Aorta (tissue), 5 donors: ENCODE data around the gene MRPL12. TPM values are rescaled to one million over a fixed set of nuclear protein-coding genes. Genes with fewer than 3 reads are reported as not detected.
A peak's percentile ranks its signal among the peaks of the same experiment; 100 is the strongest.
"Not testable (repeated sequence)": the region's sequence is repeated elsewhere in the genome, so short reads cannot be mapped to it uniquely, and the experiment has no call there.

Experiments
- ATAC-seq: fragments of 200-7000 bp; cut with Tn5 transposase; one replicate; pipeline ENCODE4 v1.9.1; 2022; ENCODE audit warnings: moderate library complexity; ENCODE audit not compliant: low FRiP score
- DNase-seq, 2 donors: peaks; one replicate each; pipeline ENCODE4 v3.0.0-alpha.2; 2020
- H3K27ac ChIP-seq, 2 donors: one replicate each; pipeline ENCODE4 v1.5.1; 2013; ENCODE audit warnings: low read length in 2 of 2, mild to moderate bottlenecking in 2 of 2, moderate library complexity in 2 of 2, control low read depth in 1 of 2, inconsistent platforms in 1 of 2, low read depth in 1 of 2
- H3K27me3 ChIP-seq, 2 donors: one replicate each; pipeline ENCODE4 v1.6.1; 2013; ENCODE audit warnings: control low read depth in 1 of 2, low read length in 1 of 2, mild to moderate bottlenecking in 1 of 2, moderate library complexity in 1 of 2; ENCODE audit not compliant: insufficient read depth in 2 of 2, control insufficient read depth in 1 of 2
- H3K36me3 ChIP-seq, 2 donors: one replicate each; pipeline ENCODE4 v1.6.1; 2013; ENCODE audit warnings: control low read depth in 1 of 2, low read length in 1 of 2, mild to moderate bottlenecking in 1 of 2; ENCODE audit not compliant: insufficient read depth in 2 of 2, control insufficient read depth in 1 of 2
- H3K4me1 ChIP-seq, 2 donors: one replicate each; pipeline ENCODE4 v1.6.1; 2013; ENCODE audit warnings: low read length in 2 of 2, control low read depth in 1 of 2, mild to moderate bottlenecking in 1 of 2, moderate library complexity in 1 of 2; ENCODE audit not compliant: insufficient read depth in 2 of 2, control insufficient read depth in 1 of 2
- H3K4me3 ChIP-seq, 2 donors: one replicate each; pipeline ENCODE4 v1.5.1; 2013; ENCODE audit warnings: low read length in 2 of 2, control low read depth in 1 of 2, mild to moderate bottlenecking in 1 of 2
- H3K9me3 ChIP-seq: one replicate; pipeline ENCODE4 v1.6.1; 2013; ENCODE audit warnings: mild to moderate bottlenecking, low read length; ENCODE audit not compliant: control insufficient read depth
- WGBS, 2 donors: extraction: QIAGEN DNeasy Blood & Tissue Kit; methylation state at CpG; one replicate each; pipeline ENCODE4 v1.1.7; 2013; 5-methylcytosine and 5-hydroxymethylcytosine counted together
- intact Hi-C, 2 donors: fragments of 100-400 bp; cut with DNase I; formaldehyde crosslinking; loops; one replicate each; pipeline versions ENCODE4 v1.14.2 to v1.15.0; 2022
- polyA plus RNA-seq, 2 donors: library from polyadenylated mRNA; stranded (reverse); fragments of 200-250 nt; gene quantifications; one replicate each; pipeline ENCODE4 v1.2.3, GENCODE V29; 2013
- total RNA-seq, 2 donors: library from RNA; stranded (reverse); fragmentation: NEBNext Ultra II Directional; extraction: Animal tissue kit (Norgen Biotek cat#: 25700); gene quantifications; one replicate each; pipeline ENCODE4 v1.2.1, GENCODE V29; 2021
- donor health status: healthy with polysubstance abuse.
- donor health status: Bipolar disorder and iron deficiency.
- donor health status: DM: no; HTN: no; CAD: no.
- donor health status: DM: no; HTN: no; CAD: no.
- donor health status: DM: yes; HTN: yes; CAD: no.

The MRPL12 gene
- total and polyA plus RNA-seq, 4 donors: 21.1 to 57.7 (median 33.6) TPM

- not testable (repeated sequence) for DNase-seq
- 39% methylated on average over 18 of the region's 18 CpGs for WGBS, 2 donors
Observed at GRCh38 chr17:81675515-81676221, 27.5 kb upstream of the MRPL12 start.

DNA sequence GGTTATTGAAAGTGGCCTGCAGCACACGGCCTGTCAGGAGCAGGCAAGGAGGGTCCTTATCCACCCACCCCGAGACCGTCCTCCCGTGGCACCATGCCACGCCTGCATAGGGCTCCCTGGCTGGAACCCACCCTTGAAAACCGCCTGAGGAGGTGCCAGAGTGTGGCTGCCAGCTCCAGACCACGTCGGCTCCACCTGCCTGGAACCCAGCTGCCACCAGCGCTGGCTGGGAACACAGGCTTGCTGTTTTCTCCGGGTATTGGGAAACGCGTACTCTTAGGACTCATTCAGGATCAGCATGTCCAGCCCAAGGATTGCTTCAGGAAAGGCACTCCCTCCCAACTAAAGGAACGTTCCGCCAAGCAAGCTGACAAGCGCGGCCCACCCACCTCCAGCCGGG, 26.3 kb upstream of the MRPL12 start:
- Histone ChIP-seq H3K4me3 (no peak overlapping the region), H3K36me3 (no peaks in the 10 kb centered on the region), H3K9me3 (no peaks in the 10 kb centered on the region), H3K27me3 (no peaks in the 10 kb centered on the region), H3K27ac (no peak overlapping the region), H3K4me1 (no peaks in the 10 kb centered on the region)
- intact Hi-C loops: no loop called here
- DNase-seq: no peak
- WGBS, 2 donors: 73 to 86% methylated on average over 17 of the region's 17 CpGs
- ATAC-seq: no peak

More at GRCh38 chr17:81675515-81676221, 27.5 kb upstream of the MRPL12 start:
- H3K36me3 ChIP-seq, H3K27ac ChIP-seq, H3K9me3 ChIP-seq, H3K27me3 ChIP-seq, H3K4me1 ChIP-seq, H3K4me3 ChIP-seq, ATAC-seq, intact Hi-C loops: not testable (repeated sequence)

- no peaks in the 10 kb centered on the region for H3K9me3 ChIP-seq
- no peaks in the 10 kb centered on the region for H3K36me3 ChIP-seq
- 84 to 85% methylated on average over 11 of the region's 11 CpGs for WGBS, 2 donors
- ATAC-seq: no peak
- intact Hi-C loops: no loop called here
- no peak for DNase-seq
- H3K27me3 ChIP-seq: no peaks in the 10 kb centered on the region
- H3K27ac ChIP-seq: no peak overlapping the region
- H3K4me3 ChIP-seq: no peak overlapping the region
- H3K4me1 ChIP-seq: no peaks in the 10 kb centered on the region
Observed at GRCh38 chr17:81680150-81680549, 23.0 kb upstream of the MRPL12 start.

DNA sequence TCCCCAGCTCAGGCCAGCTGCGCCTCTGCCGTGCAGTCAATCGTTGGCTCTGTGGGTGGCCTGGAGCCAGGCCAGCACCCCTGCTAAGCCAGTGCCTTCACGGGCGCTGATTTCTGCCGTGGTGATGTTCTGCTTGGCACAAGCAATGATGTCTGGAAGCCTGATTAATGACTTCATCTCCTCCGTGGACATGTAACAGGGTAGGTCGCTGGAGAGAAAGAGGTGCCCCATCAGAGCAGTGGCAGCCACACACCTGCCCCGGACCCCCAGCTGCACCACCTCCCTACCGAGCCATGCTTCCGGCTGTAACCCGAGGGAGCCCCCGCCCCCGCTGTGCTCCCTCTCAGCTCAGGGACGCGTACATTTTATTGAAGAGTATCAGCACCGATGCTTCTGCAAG, 21.5 kb upstream of the MRPL12 start:
- no peak overlapping the region for H3K27ac ChIP-seq
- intact Hi-C loops: no loop called here
- H3K4me3 ChIP-seq: no peak overlapping the region
- H3K9me3 ChIP-seq: no peaks in the 10 kb centered on the region
- no peaks in the 10 kb centered on the region for H3K36me3 ChIP-seq
- no peaks in the 10 kb centered on the region for H3K27me3 ChIP-seq
- DNase-seq (no peak), ATAC-seq (no peak)
- H3K4me1 ChIP-seq: no peaks in the 10 kb centered on the region
- WGBS, 2 donors: 64 to 71% methylated on average over 17 of the region's 17 CpGs

DNA sequence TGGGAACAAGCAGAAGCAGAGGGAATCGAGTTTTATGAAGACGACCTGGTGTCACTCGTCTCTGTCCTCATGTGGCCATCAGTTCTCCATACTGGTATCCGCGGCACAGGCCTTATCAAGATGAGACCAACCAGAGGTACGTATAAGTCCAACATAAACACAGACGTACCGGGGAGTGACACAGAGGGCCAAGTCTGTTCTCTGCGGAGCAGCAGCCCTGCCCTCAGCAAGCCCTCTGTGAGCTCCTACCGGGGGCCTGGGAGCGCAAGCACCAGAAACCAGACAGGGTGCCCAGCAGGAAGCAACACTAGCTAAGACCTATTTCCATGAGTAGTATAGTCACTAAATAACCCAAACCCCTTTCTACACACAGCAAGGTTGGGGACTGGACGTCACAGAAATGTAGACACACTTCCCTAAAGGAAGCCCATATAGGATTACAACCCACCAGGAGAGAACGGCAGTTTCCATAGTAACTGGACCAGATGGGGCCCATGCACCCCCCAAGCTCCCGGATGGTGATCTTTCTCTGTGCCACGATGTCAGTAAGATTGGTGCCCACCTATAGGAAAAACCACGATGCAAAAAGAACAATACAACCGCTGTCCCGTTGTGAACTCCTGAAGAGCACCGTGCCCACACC, 20.5 kb upstream of the MRPL12 start:
- intact Hi-C loops: no loop called here
- H3K4me3 ChIP-seq: peak overlapping the region; percentile 67 to 97

GRCh38 chr17:81683208-81683583, 20.0 kb upstream of the MRPL12 start:
- no peaks in the 10 kb centered on the region for H3K4me1 ChIP-seq
- no peaks in the 10 kb centered on the region for H3K36me3 ChIP-seq
- DNase-seq (no peak), ATAC-seq (no peak)
- intact Hi-C loops: no loop called here
- H3K27ac ChIP-seq: peak overlapping the region in 1 of 2 donors; percentile 8
- peak overlapping the region; percentile 67 to 97 for H3K4me3 ChIP-seq
- H3K27me3 ChIP-seq: no peaks in the 10 kb centered on the region
- WGBS, 2 donors: 0 to 1% methylated on average over 37 of the region's 37 CpGs
- H3K9me3 ChIP-seq: no peaks in the 10 kb centered on the region

More for the DNA sequence above, 20.5 kb upstream of the MRPL12 start:
- H3K4me1 ChIP-seq: no peaks in the 10 kb centered on the region
- DNase-seq (no peak), ATAC-seq (no peak)
- H3K27me3 ChIP-seq: no peaks in the 10 kb centered on the region
- H3K36me3 ChIP-seq: no peaks in the 10 kb centered on the region
- H3K9me3 ChIP-seq: no peaks in the 10 kb centered on the region
- 27 to 28% methylated on average over 19 of the region's 19 CpGs for WGBS, 2 donors
- no peak overlapping the region for H3K27ac ChIP-seq

GRCh38 chr17:81683584-81684441, 19.4 kb upstream of the MRPL12 start, which contains the start of the genes ARL16 and HGS:
Gene ARL16, minus strand, starts transcription at chr17:81683797. Its CDS starts 44 bp downstream, at chr17:81683753.
Gene HGS, plus strand, starts transcription at chr17:81684011. Its CDS starts 56 bp downstream, at chr17:81684067.
- no peaks in the 10 kb centered on the region for H3K9me3 ChIP-seq
- H3K27me3 ChIP-seq: no peaks in the 10 kb centered on the region
- 0 to 1% methylated on average over 105 to 112 of the region's 112 CpGs for WGBS, 2 donors
- no peaks in the 10 kb centered on the region for H3K4me1 ChIP-seq
- H3K4me3 ChIP-seq: peak within 1 kb of the TSS; percentile 90 to 97
- ATAC-seq (peak; percentile 98), DNase-seq (peak; percentile 99 to 100)
- H3K36me3 ChIP-seq: no peaks in the 10 kb centered on the region
- H3K27ac ChIP-seq: peak within 1 kb of the TSS in 1 of 2 donors; percentile 49
- intact Hi-C loops: no loop called here

- H3K4me3 ChIP-seq: peak overlapping the region; percentile 90 to 93
- intact Hi-C loops: no loop called here
- no peaks in the 10 kb centered on the region for H3K36me3 ChIP-seq
- no peaks in the 10 kb centered on the region for H3K9me3 ChIP-seq
- 4% methylated on average over 16 of the region's 16 CpGs for WGBS, 2 donors
- DNase-seq (peak in 1 of 2 donors; percentile 72), ATAC-seq (no peak)
- no peak overlapping the region for H3K27ac ChIP-seq
- H3K27me3 ChIP-seq: no peaks in the 10 kb centered on the region
- no peaks in the 10 kb centered on the region for H3K4me1 ChIP-seq
Observed at GRCh38 chr17:81684442-81684911, 18.7 kb upstream of the MRPL12 start.
